ENCODE measurements around the gene MST1.

The MST1 gene

DNA sequence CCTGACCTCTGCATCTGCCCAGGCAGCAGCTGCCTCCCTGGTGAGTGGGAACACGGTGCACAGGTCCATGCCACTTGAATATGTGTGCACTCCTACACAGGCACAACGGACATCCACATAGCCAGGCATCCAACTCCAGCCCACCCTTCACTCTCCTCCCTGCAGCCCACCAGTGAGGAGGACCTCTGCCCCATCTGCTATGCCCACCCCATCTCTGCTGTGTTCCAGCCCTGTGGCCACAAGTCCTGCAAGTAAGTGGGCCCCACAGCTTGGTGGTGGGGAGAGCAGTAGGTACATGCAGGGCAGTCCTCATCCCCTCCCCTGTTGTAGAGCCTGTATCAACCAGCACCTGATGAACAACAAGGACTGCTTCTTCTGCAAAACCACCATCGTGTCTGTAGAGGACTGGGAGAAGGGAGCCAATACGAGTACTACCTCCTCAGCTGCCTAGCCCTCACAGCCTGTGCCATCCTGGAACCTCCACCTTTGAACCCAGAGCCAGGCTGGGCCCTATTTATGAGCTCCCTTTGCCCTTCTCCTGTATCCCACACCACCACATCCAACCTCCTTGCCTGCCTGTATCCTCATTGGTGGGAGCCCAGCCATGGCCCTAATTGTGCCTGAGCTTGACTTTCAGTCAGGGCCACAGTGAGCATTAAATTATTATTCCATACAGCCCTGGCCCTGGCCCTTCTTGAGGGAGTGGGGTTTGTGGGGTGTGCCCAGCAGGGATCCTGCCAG, 31.8 kb upstream of the MST1 start:
- Histone ChIP-seq H3K27ac (replicated peaks; ENCODE audit: low read length) (no peak overlapping the region), H3K14ac (ENCODE audit: low read length) (no peak overlapping the region), H2BK12ac (ENCODE audit: low read length) (no peak overlapping the region), H3K27me3 (ENCODE audit: control insufficient read depth in 3 of 3, insufficient read depth in 3 of 3, low read depth in 1 of 3, low read length in 3 of 3) (no peaks in the 10 kb centered on the region), H3K18ac (ENCODE audit: low read length) (no peak overlapping the region), H3K9me3 (replicated peaks in 1 of 2; ENCODE audit: control insufficient read depth in 2 of 2, insufficient read depth in 1 of 2, low read depth in 1 of 2, low read length in 2 of 2) (peaks cover 0 to 3% of the 10 kb centered on the region in 2 donors), H2BK120ac (ENCODE audit: low read depth, low read length) (no peak overlapping the region), H3K4me2 (ENCODE audit: insufficient read depth, low read length, poor library complexity, severe bottlenecking) (no peak overlapping the region), H4K8ac (ENCODE audit: low read depth, low read length) (no peak overlapping the region), H3K4me1 (ENCODE audit: control insufficient read depth in 2 of 2, insufficient read depth in 1 of 2, low read depth in 1 of 2, low read length in 2 of 2) (peaks cover 14 to 16% of the 10 kb centered on the region in 2 donors), H3K36me3 (replicated peaks in 1 of 2; ENCODE audit: control insufficient read depth in 2 of 2, insufficient read depth in 2 of 2, low read length in 2 of 2) (peaks cover 33 to 78% of the 10 kb centered on the region in 2 donors), H2AK5ac (ENCODE audit: low read depth, low read length) (no peak overlapping the region), H2AFZ (ENCODE audit: low read length) (no peak overlapping the region), H3K4ac (ENCODE audit: low read length) (no peak overlapping the region), H2BK5ac (ENCODE audit: low read length) (no peak overlapping the region), H4K91ac (ENCODE audit: low read depth, low read length, poor library complexity) (no peak overlapping the region), H3K79me1 (ENCODE audit: low read depth, low read length) (peaks cover 26% of the 10 kb centered on the region), H2BK15ac (ENCODE audit: low read length) (no peak overlapping the region), H3K9ac (ENCODE audit: low read depth, low read length, poor library complexity) (no peak overlapping the region), H3K23ac (ENCODE audit: low read depth, low read length, poor library complexity) (no peak overlapping the region), H3K4me3 (ENCODE audit: low read length in 2 of 2) (peak overlapping the region in 1 of 2 donors; percentile 31)
- DNase-seq (ENCODE audit: low spot score): no peak
- WGBS, 2 donors (ENCODE audit: extremely low coverage in 2 of 2, insufficient read length in 2 of 2, insufficient replicate concordance in 1 of 2): no CpG with 5 or more reads among the region's 4 CpGs

- H2BK12ac ChIP-seq (ENCODE audit: low read length): peak within 1 kb of the TSS; percentile 84
- H3K9ac ChIP-seq (ENCODE audit: low read depth, low read length, poor library complexity): peak within 1 kb of the TSS; percentile 99
- H3K4me3 ChIP-seq (ENCODE audit: low read length in 2 of 2): peak within 1 kb of the TSS in 1 of 2 donors; percentile 87
- no CpG with 5 or more reads among the region's 50 CpGs for WGBS, 2 donors (ENCODE audit: extremely low coverage in 2 of 2, insufficient read length in 2 of 2, insufficient replicate concordance in 1 of 2)
- no peak within 1 kb of the TSS for H4K91ac ChIP-seq (ENCODE audit: low read depth, low read length, poor library complexity)
- peak within 1 kb of the TSS; percentile 100 for H3K23ac ChIP-seq (ENCODE audit: low read depth, low read length, poor library complexity)
- H3K79me1 ChIP-seq (ENCODE audit: low read depth, low read length): peaks cover 26% of the 10 kb centered on the region
- peak within 1 kb of the TSS; percentile 97 for H3K18ac ChIP-seq (ENCODE audit: low read length)
- peak within 1 kb of the TSS; percentile 59 for H3K27ac ChIP-seq (replicated peaks; ENCODE audit: low read length)
- no peak within 1 kb of the TSS for H2AFZ ChIP-seq (ENCODE audit: low read length)
- H4K8ac ChIP-seq (ENCODE audit: low read depth, low read length): peak within 1 kb of the TSS; percentile 98
- peak within 1 kb of the TSS; percentile 76 for H2BK120ac ChIP-seq (ENCODE audit: low read depth, low read length)
- H2BK15ac ChIP-seq (ENCODE audit: low read length): peak within 1 kb of the TSS; percentile 75
- H3K9me3 ChIP-seq (replicated peaks in 1 of 2; ENCODE audit: control insufficient read depth in 2 of 2, insufficient read depth in 1 of 2, low read depth in 1 of 2, low read length in 2 of 2): peaks cover 0 to 3% of the 10 kb centered on the region in 2 donors
- peak; percentile 87 for DNase-seq (ENCODE audit: low spot score)
- peaks cover 11 to 14% of the 10 kb centered on the region in 2 donors for H3K4me1 ChIP-seq (ENCODE audit: control insufficient read depth in 2 of 2, insufficient read depth in 1 of 2, low read depth in 1 of 2, low read length in 2 of 2)
- H3K4me2 ChIP-seq (ENCODE audit: insufficient read depth, low read length, poor library complexity, severe bottlenecking): peak within 1 kb of the TSS; percentile 100
- peak within 1 kb of the TSS; percentile 98 for H3K14ac ChIP-seq (ENCODE audit: low read length)
- peak within 1 kb of the TSS; percentile 95 for H2AK5ac ChIP-seq (ENCODE audit: low read depth, low read length)
- H3K4ac ChIP-seq (ENCODE audit: low read length): peak within 1 kb of the TSS; percentile 66
- H2BK5ac ChIP-seq (ENCODE audit: low read length): peak within 1 kb of the TSS; percentile 87
- no peaks in the 10 kb centered on the region for H3K27me3 ChIP-seq (ENCODE audit: control insufficient read depth in 3 of 3, insufficient read depth in 3 of 3, low read depth in 1 of 3, low read length in 3 of 3)
- H3K36me3 ChIP-seq (replicated peaks in 1 of 2; ENCODE audit: control insufficient read depth in 2 of 2, insufficient read depth in 2 of 2, low read length in 2 of 2): peaks cover 33 to 70% of the 10 kb centered on the region in 2 donors
These were observed 30.1 kb upstream of the MST1 start, which contains the start of gene AMIGO3 for GRCh38 chr3:49719214-49719884. TSS of gene AMIGO3 (minus strand) at chr3:49719684. CDS start at chr3:49719465, 219 bp downstream.

DNA sequence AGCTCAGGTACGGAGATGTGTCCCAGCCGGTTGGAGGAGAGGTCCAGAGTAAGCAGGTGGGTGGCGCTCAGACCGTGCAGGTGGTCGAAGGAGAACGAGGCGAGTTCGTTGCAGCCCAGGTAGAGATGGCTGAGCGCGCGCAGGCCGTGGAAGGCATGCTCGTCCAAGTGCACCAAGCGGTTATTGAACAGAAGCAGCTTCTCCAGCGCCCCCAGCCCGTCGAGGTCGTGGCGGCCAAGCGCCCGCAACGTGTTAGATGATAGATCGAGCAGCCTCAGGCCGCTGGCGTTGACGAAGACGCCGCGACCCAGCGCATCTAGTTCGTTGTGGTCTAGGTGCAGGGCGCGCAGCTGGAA, 29.6 kb upstream of the MST1 start:
- peaks cover 0 to 3% of the 10 kb centered on the region in 2 donors for H3K9me3 ChIP-seq (replicated peaks in 1 of 2; ENCODE audit: control insufficient read depth in 2 of 2, insufficient read depth in 1 of 2, low read depth in 1 of 2, low read length in 2 of 2)
- peaks cover 33 to 70% of the 10 kb centered on the region in 2 donors for H3K36me3 ChIP-seq (replicated peaks in 1 of 2; ENCODE audit: control insufficient read depth in 2 of 2, insufficient read depth in 2 of 2, low read length in 2 of 2)
- peaks cover 25% of the 10 kb centered on the region for H3K79me1 ChIP-seq (ENCODE audit: low read depth, low read length)
- H4K8ac ChIP-seq (ENCODE audit: low read depth, low read length): peak overlapping the region; percentile 98
- H4K91ac ChIP-seq (ENCODE audit: low read depth, low read length, poor library complexity): no peak overlapping the region
- peak overlapping the region; percentile 98 for H3K14ac ChIP-seq (ENCODE audit: low read length)
- H3K27me3 ChIP-seq (ENCODE audit: control insufficient read depth in 3 of 3, insufficient read depth in 3 of 3, low read depth in 1 of 3, low read length in 3 of 3): no peaks in the 10 kb centered on the region
- no peak overlapping the region for H3K27ac ChIP-seq (replicated peaks; ENCODE audit: low read length)
- WGBS, 2 donors (ENCODE audit: extremely low coverage in 2 of 2, insufficient read length in 2 of 2, insufficient replicate concordance in 1 of 2): no CpG with 5 or more reads among the region's 33 CpGs
- peak overlapping the region; percentile 87 for H2BK5ac ChIP-seq (ENCODE audit: low read length)
- H3K4me1 ChIP-seq (ENCODE audit: control insufficient read depth in 2 of 2, insufficient read depth in 1 of 2, low read depth in 1 of 2, low read length in 2 of 2): peaks cover 9 to 14% of the 10 kb centered on the region in 2 donors
- H2BK12ac ChIP-seq (ENCODE audit: low read length): peak overlapping the region; percentile 84
- H3K4me3 ChIP-seq (ENCODE audit: low read length in 2 of 2): peak overlapping the region in 1 of 2 donors; percentile 87
- peak overlapping the region; percentile 100 for H3K23ac ChIP-seq (ENCODE audit: low read depth, low read length, poor library complexity)
- peak overlapping the region; percentile 99 for H3K9ac ChIP-seq (ENCODE audit: low read depth, low read length, poor library complexity)
- peak overlapping the region; percentile 75 for H2BK15ac ChIP-seq (ENCODE audit: low read length)
- no peak overlapping the region for H2AFZ ChIP-seq (ENCODE audit: low read length)
- peak overlapping the region; percentile 66 for H3K4ac ChIP-seq (ENCODE audit: low read length)
- peak overlapping the region; percentile 95 for H2AK5ac ChIP-seq (ENCODE audit: low read depth, low read length)
- DNase-seq (ENCODE audit: low spot score): no peak
- H3K18ac ChIP-seq (ENCODE audit: low read length): peak overlapping the region; percentile 97
- no peak overlapping the region for H2BK120ac ChIP-seq (ENCODE audit: low read depth, low read length)
- H3K4me2 ChIP-seq (ENCODE audit: insufficient read depth, low read length, poor library complexity, severe bottlenecking): peak overlapping the region; percentile 100

All from neuronal stem cell (in vitro differentiated cells).